ENCODE data around the gene GPR141. TPM values are rescaled to one million over a fixed set of nuclear protein-coding genes. Genes with fewer than 3 reads are reported as not detected.

GPR141 gene
- total RNA-seq, 1 experiment from 2014 or later = not detected

- ChIA-PET RAD21 (ENCODE audit: low non-redundant PET in 1 of 2, low total read pairs in 2 of 2, uncharacterized antibody in 2 of 2, unreplicated experiment in 2 of 2) (no interaction called here), POLR2A (no interaction called here), CTCF (no interaction called here)
- BruUV-seq (replicated peaks) = no TSS peak
- no peaks in the 10 kb centered on the region for H3K4me1 ChIP-seq (ENCODE audit: control insufficient read depth in 1 of 2, insufficient read depth in 2 of 2, low read length in 2 of 2)
- no peaks in the 10 kb centered on the region for H3K79me2 ChIP-seq (ENCODE audit: insufficient read depth, low read length)
- no peaks in the 10 kb centered on the region for H3K9me2 ChIP-seq (ENCODE audit: insufficient read depth)
- no peaks in the 10 kb centered on the region for H4K20me1 ChIP-seq (ENCODE audit: insufficient read depth)
- TF ChIP-seq TCF7L2 (IDR thresholded peaks at IDR 0.05; ENCODE audit: borderline replicate concordance, extremely low read depth, insufficient read depth, insufficient read length) (no peak), YY1 (IDR thresholded peaks at IDR 0.05; ENCODE audit: extremely low read depth, insufficient replicate concordance, low read depth, low read length) (no peak), CEBPB (IDR thresholded peaks at IDR 0.05; ENCODE audit: low read depth) (no peak), FOSL1 (IDR thresholded peaks at IDR 0.05; ENCODE audit: low read depth) (no peak), CTCF (IDR thresholded peaks at IDR 0.05 in 2 of 3, conservative IDR thresholded peaks at IDR 0.05 in 1 of 3; ENCODE audit: borderline replicate concordance in 1 of 3, insufficient read depth in 1 of 3, low read depth in 2 of 3, low read length in 2 of 3) (no peak), SRF (IDR thresholded peaks at IDR 0.05; ENCODE audit: low read depth) (no peak), ZFX (IDR thresholded peaks at IDR 0.05) (no peak)
- intact Hi-C loops (cut with micrococcal nuclease) = no loop called here
- H2AFZ ChIP-seq (ENCODE audit: low read depth, low read length, poor library complexity, severe bottlenecking) = no peak overlapping the region
- no peak overlapping the region for H3K4me3 ChIP-seq (replicated peaks in 1 of 2; ENCODE audit: low read depth in 1 of 2, low read length in 2 of 2)
- H3K9me3 ChIP-seq (ENCODE audit: control insufficient read depth in 1 of 2, insufficient read depth in 1 of 2, low read depth in 1 of 2, low read length in 2 of 2) = no peaks in the 10 kb centered on the region
- H3K27ac ChIP-seq (ENCODE audit: low read depth, low read length) = no peak overlapping the region
- DNase-seq (ENCODE audit: low read depth, low spot score) = no peak
- H3K36me3 ChIP-seq (ENCODE audit: control insufficient read depth in 1 of 2, insufficient read depth in 2 of 2, low read length in 2 of 2) = no peaks in the 10 kb centered on the region
- no peaks in the 10 kb centered on the region for H3K27me3 ChIP-seq (ENCODE audit: insufficient read depth, low read length)
- ATAC-seq = no peak
- no peak overlapping the region for H3K4me2 ChIP-seq (ENCODE audit: low read length)
- H3K9ac ChIP-seq (ENCODE audit: low read length) = no peak overlapping the region
Observed at GRCh38 chr7:37765872-37766525, 82.4 kb downstream of the GPR141 start.

DNA sequence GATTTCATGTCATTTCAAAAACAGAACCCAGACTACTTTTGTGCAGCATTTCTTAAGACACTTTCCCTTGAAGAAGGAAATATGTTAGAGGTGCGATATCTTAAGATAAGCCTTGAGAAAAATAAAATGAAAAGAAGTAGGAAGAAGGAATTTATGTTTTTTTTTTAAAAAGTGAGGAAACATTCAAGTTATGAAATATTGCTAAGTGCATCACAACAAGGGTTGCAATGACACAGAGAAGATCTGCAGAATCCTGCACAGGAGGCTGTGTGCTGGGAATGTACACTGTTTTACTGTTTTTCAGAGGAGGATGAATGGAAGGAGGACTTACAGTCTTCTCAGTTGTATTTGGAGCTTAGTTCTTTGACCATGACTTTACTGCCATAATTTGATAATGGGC is 85.0 kb downstream of the GPR141 start:
- intact Hi-C loops (cut with micrococcal nuclease) = no loop called here
- Histone ChIP-seq H3K36me3 (ENCODE audit: control insufficient read depth in 1 of 2, insufficient read depth in 2 of 2, low read length in 2 of 2) (no peaks in the 10 kb centered on the region), H3K79me2 (ENCODE audit: insufficient read depth, low read length) (no peaks in the 10 kb centered on the region), H3K4me3 (replicated peaks in 1 of 2; ENCODE audit: low read depth in 1 of 2, low read length in 2 of 2) (no peak overlapping the region), H3K27me3 (ENCODE audit: insufficient read depth, low read length) (no peaks in the 10 kb centered on the region), H3K9me3 (ENCODE audit: control insufficient read depth in 1 of 2, insufficient read depth in 1 of 2, low read depth in 1 of 2, low read length in 2 of 2) (no peaks in the 10 kb centered on the region), H4K20me1 (ENCODE audit: insufficient read depth) (no peaks in the 10 kb centered on the region), H3K4me1 (ENCODE audit: control insufficient read depth in 1 of 2, insufficient read depth in 2 of 2, low read length in 2 of 2) (no peaks in the 10 kb centered on the region), H3K27ac (ENCODE audit: low read depth, low read length) (no peak overlapping the region), H3K9ac (ENCODE audit: low read length) (no peak overlapping the region), H3K4me2 (ENCODE audit: low read length) (no peak overlapping the region), H3K9me2 (ENCODE audit: insufficient read depth) (no peaks in the 10 kb centered on the region), H2AFZ (ENCODE audit: low read depth, low read length, poor library complexity, severe bottlenecking) (no peak overlapping the region)
- ATAC-seq = no peak
- ChIA-PET POLR2A (no interaction called here), CTCF (no interaction called here), RAD21 (ENCODE audit: low non-redundant PET in 1 of 2, low total read pairs in 2 of 2, uncharacterized antibody in 2 of 2, unreplicated experiment in 2 of 2) (no interaction called here)
- no peak for DNase-seq (ENCODE audit: low read depth, low spot score)
- BruUV-seq (replicated peaks) = no TSS peak
- no peak for TF ChIP-seq CTCF (IDR thresholded peaks at IDR 0.05 in 2 of 3, conservative IDR thresholded peaks at IDR 0.05 in 1 of 3; ENCODE audit: borderline replicate concordance in 1 of 3, insufficient read depth in 1 of 3, low read depth in 2 of 3, low read length in 2 of 3)
- no peak for TF ChIP-seq SRF (IDR thresholded peaks at IDR 0.05; ENCODE audit: low read depth)
- TF ChIP-seq ZNF274 (IDR thresholded peaks at IDR 0.05; ENCODE audit: low read depth, low read length) = no peak
- no peak for TF ChIP-seq JUND (IDR thresholded peaks at IDR 0.05)
- TF ChIP-seq YY1 (IDR thresholded peaks at IDR 0.05; ENCODE audit: extremely low read depth, insufficient replicate concordance, low read depth, low read length) = no peak
- no peak for TF ChIP-seq EZH2phosphoT487 (IDR thresholded peaks at IDR 0.05; ENCODE audit: borderline replicate concordance)
- no peak for TF ChIP-seq TCF7L2 (IDR thresholded peaks at IDR 0.05; ENCODE audit: borderline replicate concordance, extremely low read depth, insufficient read depth, insufficient read length)
- TF ChIP-seq ATF3 (IDR thresholded peaks at IDR 0.05) = no peak
- no peak for TF ChIP-seq POLR2A (IDR thresholded peaks at IDR 0.05; ENCODE audit: borderline replicate concordance, extremely low read depth, insufficient read depth, insufficient read length)
- TF ChIP-seq FOSL1 (IDR thresholded peaks at IDR 0.05; ENCODE audit: low read depth) = no peak
- no peak for TF ChIP-seq SIN3A (IDR thresholded peaks at IDR 0.05; ENCODE audit: low read depth)
- TF ChIP-seq MAX (IDR thresholded peaks at IDR 0.05) = no peak
- no peak for TF ChIP-seq CEBPB (IDR thresholded peaks at IDR 0.05; ENCODE audit: low read depth)
- no peak for TF ChIP-seq EGR1 (IDR thresholded peaks at IDR 0.05; ENCODE audit: low read depth)
- TF ChIP-seq ZFX (IDR thresholded peaks at IDR 0.05) = no peak
